HL-60/S4 (cell line): Measurements from ENCODE around the gene GIGYF2.
"Not testable (repeated sequence)": the region's sequence is repeated elsewhere in the genome, so short reads cannot be mapped to it uniquely, and the experiment has no call there.

Experiments used
- in situ Hi-C: fragments of 300-500 bp; cut with MboI; formaldehyde crosslinking; loops from 2 replicates; pipeline ENCODE4 v1.14.3; 2022; ENCODE audit warnings: low sequenced_read_pairs

The GIGYF2 gene

GRCh38 chr2:232890536-232890895, 193.4 kb downstream of the GIGYF2 start:
- in situ Hi-C loops = no loop called here

GRCh38 chr2:232890896-232891601, 193.9 kb downstream of the GIGYF2 start:
- in situ Hi-C loops = no loop called here

GRCh38 chr2:232891621-232892071, 194.5 kb downstream of the GIGYF2 start:
- in situ Hi-C loops = no loop called here

GRCh38 chr2:232892221-232892620, 195.1 kb downstream of the GIGYF2 start:
- in situ Hi-C loops = no loop called here

GRCh38 chr2:232892843-232893242, 195.7 kb downstream of the GIGYF2 start:
- in situ Hi-C loops = no loop called here

- in situ Hi-C loops = no loop called here
Measured at GRCh38 chr2:232893834-232894233, 196.7 kb downstream of the GIGYF2 start.

- in situ Hi-C loops = no loop called here
Measured at GRCh38 chr2:232894251-232894650, 197.1 kb downstream of the GIGYF2 start.

- in situ Hi-C loops = no loop called here
Measured at GRCh38 chr2:232894746-232895145, 197.6 kb downstream of the GIGYF2 start.

- in situ Hi-C loops = no loop called here
Measured at GRCh38 chr2:232896111-232896510, 199.0 kb downstream of the GIGYF2 start.

- in situ Hi-C loops = no loop called here
Measured at GRCh38 chr2:232896720-232897597, 199.8 kb downstream of the GIGYF2 start.

GRCh38 chr2:232897598-232898408, 200.7 kb downstream of the GIGYF2 start:
- in situ Hi-C loops = no loop called here

- in situ Hi-C loops = no loop called here
Measured at GRCh38 chr2:232898592-232899543, 201.7 kb downstream of the GIGYF2 start.

- in situ Hi-C loops = no loop called here
Measured at GRCh38 chr2:232900811-232901735, 203.9 kb downstream of the GIGYF2 start.

- in situ Hi-C loops = no loop called here
Measured at GRCh38 chr2:232901736-232902578, 204.8 kb downstream of the GIGYF2 start.

GRCh38 chr2:232903989-232904388, 206.9 kb downstream of the GIGYF2 start:
- in situ Hi-C loops = no loop called here

GRCh38 chr2:232906867-232907717, 210.0 kb downstream of the GIGYF2 start:
- in situ Hi-C loops = not testable (repeated sequence)

- in situ Hi-C loops = not testable (repeated sequence)
Measured at GRCh38 chr2:232907718-232908085, 210.6 kb downstream of the GIGYF2 start.
